Sigmoid colon (tissue), 7 donors: ENCODE measurements around the gene TWNK. TPM values are rescaled to one million over a fixed set of nuclear protein-coding genes. Genes with fewer than 3 reads are reported as not detected.

Experiments
- DNase-seq: peaks from one replicate; pipeline ENCODE4 v3.0.0-alpha.2; 2019
- H3K27ac ChIP-seq, 4 donors: fragments of 200-600 bp; sonication (generic); one replicate each; pipeline ENCODE4 v1.5.1; 2016 to 2019; ENCODE audit warnings: mild to moderate bottlenecking in 1 of 4
- H3K27me3 ChIP-seq, 3 donors: fragments of 200-600 bp; sonication (generic); one replicate each; pipeline ENCODE4 v1.5.1; 2019; ENCODE audit warnings: mild to moderate bottlenecking in 1 of 3
- H3K36me3 ChIP-seq, 4 donors: fragments of 200-600 bp; sonication (generic); one replicate each; pipeline ENCODE4 v1.5.1; 2016 to 2019
- H3K4me1 ChIP-seq, 4 donors: fragments of 200-600 bp; sonication (generic); one replicate each; pipeline ENCODE4 v1.5.1; 2017 to 2019
- H3K4me3 ChIP-seq, 4 donors: fragments of 200-600 bp; sonication (generic); one replicate each; pipeline ENCODE4 v1.5.1; 2017 to 2019; ENCODE audit warnings: mild to moderate bottlenecking in 2 of 4, moderate library complexity in 1 of 4
- H3K9me3 ChIP-seq, 4 donors: fragments of 200-600 bp in 3 of 4; sonication (generic) in 3 of 4; one replicate each; pipeline versions ENCODE4 v1.5.1 to v1.6.1; 2013 to 2019
- EP300 ChIP-seq, 4 donors: sonication (generic); formaldehyde crosslinking; IDR thresholded peaks; one replicate each; pipeline ENCODE4 v1.6.1; 2017; ENCODE audit warnings: antibody characterized with exemption in 4 of 4
- POLR2A ChIP-seq, 2 donors: fragments of 450-650 bp; IDR thresholded peaks; one replicate each; pipeline ENCODE4 v1.6.1; 2016; ENCODE audit warnings: antibody characterized with exemption in 2 of 2, mild to moderate bottlenecking in 2 of 2, moderate library complexity in 2 of 2
- POLR2AphosphoS5 ChIP-seq, 4 donors: sonication (generic); formaldehyde crosslinking; IDR thresholded peaks; one replicate each; pipeline ENCODE4 v1.6.1; 2017; ENCODE audit warnings: antibody characterized with exemption in 4 of 4
- WGBS, 2 donors: extraction: QIAGEN DNeasy Blood & Tissue Kit; methylation state at CpG; one replicate each; pipeline ENCODE4 v1.1.7; 2013; 5-methylcytosine and 5-hydroxymethylcytosine counted together
- intact Hi-C: fragments of 100-400 bp; cut with DNase I; formaldehyde crosslinking; loops from one replicate; pipeline ENCODE4 v1.15.1; 2023
- polyA plus RNA-seq, 3 donors: library from polyadenylated mRNA; stranded (reverse); fragments of 200-250 nt; gene quantifications; one replicate each; pipeline ENCODE4 v1.2.3, GENCODE V29; 2013
- total RNA-seq, 4 donors: library from RNA; depleted of rRNA; stranded (reverse); fragments of >200 nt; gene quantifications; one replicate each; pipeline ENCODE4 v1.1.0, GENCODE V29; 2016
- TF ChIP-seq, protein P1 (sequence below), 4 experiments: fragments of 450-650 bp in 3 of 4; fragments of 200-600 bp in 1 of 4; IDR thresholded peaks; one replicate each; pipeline ENCODE4 v1.5.1; 2016 to 2019; ENCODE audit warnings: antibody characterized with exemption in 4 of 4, mild to moderate bottlenecking in 3 of 4, moderate library complexity in 2 of 4
- donor health status: healthy with polysubstance abuse.
- donor health status: Bipolar disorder and iron deficiency.
- donor health status: healthy.

The TWNK gene
- total and polyA plus RNA-seq, 7 donors: 2.4 to 9.0 (median 3.9) TPM

- no peaks in the 10 kb centered on the region for H3K27me3 ChIP-seq
- H3K4me1 ChIP-seq: peaks cover 0 to 55% (median 45%) of the 10 kb centered on the region in 4 donors
- TF ChIP-seq, protein P1, sequence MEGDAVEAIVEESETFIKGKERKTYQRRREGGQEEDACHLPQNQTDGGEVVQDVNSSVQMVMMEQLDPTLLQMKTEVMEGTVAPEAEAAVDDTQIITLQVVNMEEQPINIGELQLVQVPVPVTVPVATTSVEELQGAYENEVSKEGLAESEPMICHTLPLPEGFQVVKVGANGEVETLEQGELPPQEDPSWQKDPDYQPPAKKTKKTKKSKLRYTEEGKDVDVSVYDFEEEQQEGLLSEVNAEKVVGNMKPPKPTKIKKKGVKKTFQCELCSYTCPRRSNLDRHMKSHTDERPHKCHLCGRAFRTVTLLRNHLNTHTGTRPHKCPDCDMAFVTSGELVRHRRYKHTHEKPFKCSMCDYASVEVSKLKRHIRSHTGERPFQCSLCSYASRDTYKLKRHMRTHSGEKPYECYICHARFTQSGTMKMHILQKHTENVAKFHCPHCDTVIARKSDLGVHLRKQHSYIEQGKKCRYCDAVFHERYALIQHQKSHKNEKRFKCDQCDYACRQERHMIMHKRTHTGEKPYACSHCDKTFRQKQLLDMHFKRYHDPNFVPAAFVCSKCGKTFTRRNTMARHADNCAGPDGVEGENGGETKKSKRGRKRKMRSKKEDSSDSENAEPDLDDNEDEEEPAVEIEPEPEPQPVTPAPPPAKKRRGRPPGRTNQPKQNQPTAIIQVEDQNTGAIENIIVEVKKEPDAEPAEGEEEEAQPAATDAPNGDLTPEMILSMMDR (IDR thresholded peaks at IDR 0.05): no peak
- TF ChIP-seq POLR2AphosphoS5 (IDR thresholded peaks at IDR 0.05): peak; percentile 26 to 53 (median 40)
- H3K4me3 ChIP-seq: peak overlapping the region; percentile 80 to 90 (median 90)
- peaks cover 1 to 14% (median 8%) of the 10 kb centered on the region in 4 donors for H3K36me3 ChIP-seq
- H3K27ac ChIP-seq: peak overlapping the region; percentile 99 to 100 (median 100)
- intact Hi-C loops: loop anchor here (5.0 kb wide), 1 partner anchor 86 kb away; the partner anchor contains the start of gene SLF2
- peak; percentile 94 for DNase-seq
- WGBS, 2 donors: 2 to 4% methylated on average over 25 of the region's 25 CpGs
- no peaks in the 10 kb centered on the region for H3K9me3 ChIP-seq
Measured at GRCh38 chr10:100998183-100998990, 11.0 kb downstream of the TWNK start.

GRCh38 chr10:100998991-100999741 lies 11.8 kb downstream of the TWNK start:
- peaks cover 9 to 19% (median 16%) of the 10 kb centered on the region in 4 donors for H3K36me3 ChIP-seq
- TF ChIP-seq, protein P1 (IDR thresholded peaks at IDR 0.05): peak; percentile 96 to 97 (median 96)
- TF ChIP-seq POLR2AphosphoS5 (IDR thresholded peaks at IDR 0.05) (peak; percentile 84 to 97 (median 93)), EP300 (IDR thresholded peaks at IDR 0.05) (no peak), POLR2A (IDR thresholded peaks at IDR 0.05) (peak; percentile 70 to 75)
- peaks cover 0 to 62% (median 53%) of the 10 kb centered on the region in 4 donors for H3K4me1 ChIP-seq
- WGBS, 2 donors: 1% methylated on average over 83 of the region's 83 CpGs
- peak overlapping the region; percentile 80 to 90 (median 90) for H3K4me3 ChIP-seq
- intact Hi-C loops: loop anchor here (1.0 to 5.0 kb wide), 2 partner anchors 13 to 87 kb away; partner anchors contain the start of gene SLF2
- peak; percentile 93 for DNase-seq
- H3K27me3 ChIP-seq: no peaks in the 10 kb centered on the region
- H3K9me3 ChIP-seq: no peaks in the 10 kb centered on the region
- peak overlapping the region; percentile 99 to 100 (median 100) for H3K27ac ChIP-seq

- Histone ChIP-seq H3K36me3 (peaks cover 11 to 25% (median 18%) of the 10 kb centered on the region in 4 donors), H3K4me3 (peak within 1 kb of the TSS; percentile 80 to 90 (median 90)), H3K27me3 (no peaks in the 10 kb centered on the region), H3K9me3 (no peaks in the 10 kb centered on the region), H3K27ac (peak within 1 kb of the TSS; percentile 99 to 100 (median 100)), H3K4me1 (peaks cover 0 to 68% (median 56%) of the 10 kb centered on the region in 4 donors)
- peak; percentile 72 for DNase-seq
- TF ChIP-seq, protein P1 (IDR thresholded peaks at IDR 0.05): no peak
- TF ChIP-seq POLR2AphosphoS5 (IDR thresholded peaks at IDR 0.05): no peak
- no peak for TF ChIP-seq EP300 (IDR thresholded peaks at IDR 0.05)
- no peak for TF ChIP-seq POLR2A (IDR thresholded peaks at IDR 0.05)
- WGBS, 2 donors: 2% methylated on average over 44 of the region's 44 CpGs
- intact Hi-C loops: loop anchor here (1.0 to 5.0 kb wide), 2 partner anchors 13 to 87 kb away; partner anchors contain the start of gene SLF2
Measured at GRCh38 chr10:100999742-101000126, 12.4 kb downstream of the TWNK start, which contains the start of gene LZTS2. LZTS2 (plus strand) TSS chr10:100999808; CDS start chr10:101002539, 2,731 bp downstream.

- DNase-seq: peak; percentile 74
- 12 to 17% methylated on average over 19 of the region's 19 CpGs for WGBS, 2 donors
- Histone ChIP-seq H3K36me3 (peaks cover 13 to 31% (median 18%) of the 10 kb centered on the region in 4 donors), H3K4me1 (peaks cover 0 to 70% (median 57%) of the 10 kb centered on the region in 4 donors), H3K27ac (peak overlapping the region; percentile 99 to 100 (median 100)), H3K4me3 (peak overlapping the region; percentile 80 to 90 (median 90)), H3K9me3 (no peaks in the 10 kb centered on the region), H3K27me3 (no peaks in the 10 kb centered on the region)
- TF ChIP-seq POLR2AphosphoS5 (IDR thresholded peaks at IDR 0.05) (peak in 1 of 4 donors; percentile 10), EP300 (IDR thresholded peaks at IDR 0.05) (no peak)
- intact Hi-C loops: no loop called here
Measured at GRCh38 chr10:101000127-101000914, 13.0 kb downstream of the TWNK start.
